Smooth muscle cell (in vitro differentiated cells): ENCODE results near the gene MOB3C. TPM values are rescaled to one million over a fixed set of nuclear protein-coding genes. Genes with fewer than 3 reads are reported as not detected.

Experiments
- DNase-seq: peaks from one replicate; lab custom pipeline; 2025; ENCODE audit not compliant: unreplicated experiment; lab: John Stamatoyannopoulos, UW
- H2AFZ ChIP-seq: fragments of 200-600 bp; sonication (generic); 2 replicates; pipeline ENCODE4 v1.6.0; 2016; ENCODE audit warnings: antibody characterized with exemption, low read depth, mild to moderate bottlenecking
- H3F3A ChIP-seq: fragments of 200-600 bp; sonication (generic); 2 replicates; pipeline ENCODE4 v1.6.0; 2017; ENCODE audit warnings: antibody characterized with exemption, low read depth
- H3K27ac ChIP-seq: fragments of 200-600 bp; sonication (generic); 2 replicates; pipeline ENCODE4 v1.5.1; 2016; ENCODE audit warnings: low read depth, mild to moderate bottlenecking
- H3K27me3 ChIP-seq: fragments of 200-600 bp; sonication (generic); 2 replicates; pipeline ENCODE4 v1.6.1; 2016; ENCODE audit warnings: low read depth, mild to moderate bottlenecking
- H3K36me3 ChIP-seq: fragments of 200-600 bp; sonication (generic); 2 replicates; pipeline ENCODE4 v1.5.1; 2016; ENCODE audit warnings: low read depth
- H3K4me1 ChIP-seq: fragments of 200-600 bp; sonication (generic); 2 replicates; pipeline ENCODE4 v1.5.1; 2016; ENCODE audit warnings: low read depth
- H3K4me2 ChIP-seq: fragments of 200-600 bp; sonication (generic); 2 replicates; pipeline ENCODE4 v1.6.0; 2016; ENCODE audit warnings: mild to moderate bottlenecking
- H3K4me3 ChIP-seq: fragments of 200-600 bp; sonication (generic); 2 replicates; pipeline ENCODE4 v1.5.1; 2016; ENCODE audit warnings: mild to moderate bottlenecking
- H3K79me2 ChIP-seq: fragments of 200-600 bp; sonication (generic); 2 replicates; pipeline ENCODE4 v1.6.0; 2016; ENCODE audit warnings: low read depth, mild to moderate bottlenecking
- H3K9ac ChIP-seq: fragments of 200-600 bp; sonication (generic); 2 replicates; pipeline ENCODE4 v1.6.0; 2016; ENCODE audit warnings: low read depth
- H3K9me3 ChIP-seq: fragments of 200-600 bp; sonication (generic); replicated peaks from 2 replicates; pipeline ENCODE4 v1.5.1; 2016; ENCODE audit warnings: low read depth
- H4K20me1 ChIP-seq: fragments of 200-600 bp; sonication (generic); 2 replicates; pipeline ENCODE4 v1.6.0; 2016; ENCODE audit warnings: low read depth
- WGBS: methylation state at CpG from one replicate; pipeline ENCODE4 v1.1.7; 2016; ENCODE audit warnings: low lambda C conversion rate; 5-methylcytosine and 5-hydroxymethylcytosine counted together
- polyA plus RNA-seq: library from polyadenylated mRNA; unstranded; fragments of >200 nt; fragmentation: Nextera tagmentation; extraction: Ambion mirVana; gene quantifications from 2 replicates; pipeline ENCODE4 v1.2.1, GENCODE V29; 2016
- total RNA-seq: library from RNA; depleted of rRNA; stranded (reverse); fragments of >200 nt; gene quantifications from 2 replicates; pipeline ENCODE4 v1.2.3, GENCODE V29; 2014
- TF ChIP-seq, protein P1 (sequence below): fragments of 200-600 bp; sonication (generic); IDR thresholded peaks from 2 replicates; pipeline ENCODE4 v1.5.1; 2017; ENCODE audit warnings: borderline replicate concordance, mild to moderate bottlenecking, antibody characterized with exemption; ENCODE audit not compliant: insufficient read depth, poor library complexity, severe bottlenecking

MOB3C gene
- total and polyA plus RNA-seq, 2 experiments from 2014 or later = 5.3 to 5.5 TPM

DNA sequence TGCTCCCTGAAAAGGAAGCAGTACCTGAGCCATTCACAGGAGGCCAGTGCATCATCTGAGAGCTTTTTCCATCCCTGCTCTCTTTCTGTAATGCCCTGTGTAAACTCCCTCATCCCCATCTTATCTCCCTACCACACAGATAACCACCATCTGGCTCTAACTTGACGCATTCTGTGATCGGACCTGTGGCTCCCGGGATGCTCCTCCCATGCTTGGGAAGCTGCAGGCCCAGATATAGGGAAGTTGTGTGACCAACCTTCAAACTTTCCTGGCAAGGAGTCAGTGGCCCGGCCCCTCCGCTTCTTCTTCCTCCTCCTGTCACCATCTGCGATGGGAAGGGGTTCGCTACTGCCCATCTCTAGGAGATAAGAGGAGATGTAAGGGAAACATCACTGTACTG is 33.6 kb downstream of the MOB3C start:
- Histone ChIP-seq H3K79me2 (no peaks in the 10 kb centered on the region), H2AFZ (no peak overlapping the region), H3K4me3 (no peak overlapping the region), H3K27ac (no peak overlapping the region), H4K20me1 (no peaks in the 10 kb centered on the region), H3K9me3 (no peaks in the 10 kb centered on the region), H3K36me3 (peaks cover 9% of the 10 kb centered on the region), H3K9ac (no peak overlapping the region), H3K27me3 (no peaks in the 10 kb centered on the region), H3K4me2 (no peak overlapping the region), H3K4me1 (no peaks in the 10 kb centered on the region), H3F3A (no peaks in the 10 kb centered on the region)
- no peak for DNase-seq
- TF ChIP-seq, protein P1, sequence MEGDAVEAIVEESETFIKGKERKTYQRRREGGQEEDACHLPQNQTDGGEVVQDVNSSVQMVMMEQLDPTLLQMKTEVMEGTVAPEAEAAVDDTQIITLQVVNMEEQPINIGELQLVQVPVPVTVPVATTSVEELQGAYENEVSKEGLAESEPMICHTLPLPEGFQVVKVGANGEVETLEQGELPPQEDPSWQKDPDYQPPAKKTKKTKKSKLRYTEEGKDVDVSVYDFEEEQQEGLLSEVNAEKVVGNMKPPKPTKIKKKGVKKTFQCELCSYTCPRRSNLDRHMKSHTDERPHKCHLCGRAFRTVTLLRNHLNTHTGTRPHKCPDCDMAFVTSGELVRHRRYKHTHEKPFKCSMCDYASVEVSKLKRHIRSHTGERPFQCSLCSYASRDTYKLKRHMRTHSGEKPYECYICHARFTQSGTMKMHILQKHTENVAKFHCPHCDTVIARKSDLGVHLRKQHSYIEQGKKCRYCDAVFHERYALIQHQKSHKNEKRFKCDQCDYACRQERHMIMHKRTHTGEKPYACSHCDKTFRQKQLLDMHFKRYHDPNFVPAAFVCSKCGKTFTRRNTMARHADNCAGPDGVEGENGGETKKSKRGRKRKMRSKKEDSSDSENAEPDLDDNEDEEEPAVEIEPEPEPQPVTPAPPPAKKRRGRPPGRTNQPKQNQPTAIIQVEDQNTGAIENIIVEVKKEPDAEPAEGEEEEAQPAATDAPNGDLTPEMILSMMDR = no peak
- 81% methylated on average over 7 of the region's 7 CpGs for WGBS

DNA sequence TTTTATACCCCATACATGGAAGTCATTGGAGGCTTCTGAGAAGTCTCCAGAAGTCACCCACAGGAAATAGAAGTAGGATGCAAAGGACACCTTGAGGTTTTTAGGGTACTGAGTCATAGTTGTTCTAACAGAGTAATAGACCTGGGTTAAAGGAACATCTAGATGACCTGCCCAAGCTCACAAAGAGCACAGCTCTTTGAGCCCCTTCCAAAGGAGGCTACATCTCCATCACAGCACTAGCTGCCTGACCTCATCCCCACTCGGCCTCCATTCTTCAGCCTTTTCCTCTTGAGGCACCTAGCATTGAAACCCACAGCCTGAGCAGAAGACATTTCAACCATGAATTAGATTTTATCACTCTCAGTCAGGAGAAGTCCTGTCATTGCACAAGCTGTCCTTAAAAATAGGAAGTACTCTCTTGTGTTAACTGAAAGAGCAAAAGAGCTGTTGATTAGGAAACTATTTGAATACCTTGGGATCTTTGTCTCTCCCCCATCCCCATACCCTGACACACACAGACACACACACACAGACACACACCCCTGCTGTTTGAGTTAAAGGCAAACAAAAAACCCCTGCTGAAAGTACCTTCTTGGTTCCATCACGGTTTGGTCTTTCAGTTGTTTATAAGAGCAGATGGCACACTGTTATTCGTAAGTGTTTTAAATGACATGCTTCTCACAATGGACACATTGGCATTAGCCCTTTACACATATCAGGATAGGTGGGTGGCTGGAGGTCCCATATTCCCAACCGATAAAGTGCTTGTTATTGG is 34.7 kb downstream of the MOB3C start:
- H3F3A ChIP-seq = no peaks in the 10 kb centered on the region
- H3K79me2 ChIP-seq = no peaks in the 10 kb centered on the region
- WGBS = 89% methylated on average over 4 of the region's 4 CpGs
- no peaks in the 10 kb centered on the region for H3K27me3 ChIP-seq
- no peak overlapping the region for H2AFZ ChIP-seq
- TF ChIP-seq, protein P1 = no peak
- no peaks in the 10 kb centered on the region for H3K9me3 ChIP-seq
- no peaks in the 10 kb centered on the region for H4K20me1 ChIP-seq
- H3K27ac ChIP-seq = no peak overlapping the region
- H3K4me1 ChIP-seq = no peaks in the 10 kb centered on the region
- no peak overlapping the region for H3K9ac ChIP-seq
- no peak for DNase-seq
- no peak overlapping the region for H3K4me3 ChIP-seq
- no peak overlapping the region for H3K4me2 ChIP-seq
- peaks cover 9% of the 10 kb centered on the region for H3K36me3 ChIP-seq

DNA sequence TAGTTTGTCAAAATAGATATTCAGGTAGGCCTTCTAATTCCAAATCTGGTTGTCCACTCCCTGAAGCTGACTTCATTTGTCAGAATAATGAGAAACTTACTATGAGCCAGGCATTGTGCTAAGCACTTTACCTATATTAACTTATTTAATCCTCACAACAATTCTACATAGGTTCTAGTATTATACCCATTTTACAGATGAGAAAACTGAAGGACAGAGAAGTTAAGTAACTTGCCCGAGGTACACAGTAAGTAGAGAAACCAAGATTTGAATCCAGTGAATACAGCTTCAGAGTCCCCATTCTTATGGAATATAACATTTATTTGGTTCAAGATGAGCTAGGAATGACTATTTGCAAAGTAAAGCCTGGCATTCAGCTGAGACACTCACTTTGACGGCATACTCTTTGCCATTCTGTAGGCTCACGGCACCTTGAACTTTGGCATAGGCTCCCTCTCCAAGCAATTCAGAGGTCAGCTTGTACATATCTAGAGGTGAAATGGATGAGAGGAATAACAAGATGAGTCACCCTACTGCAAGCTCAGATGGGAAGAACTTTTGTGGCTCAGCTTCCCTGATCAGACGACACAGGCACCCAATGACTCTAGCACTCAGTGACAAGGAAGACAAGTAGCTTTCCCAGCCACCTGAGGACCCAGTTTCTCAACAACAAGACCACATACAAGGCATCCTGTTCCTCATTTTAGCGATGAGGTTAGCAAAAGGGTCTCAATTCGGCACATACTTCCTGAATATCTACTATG is 36.3 kb downstream of the MOB3C start:
- no peaks in the 10 kb centered on the region for H3K79me2 ChIP-seq
- no peaks in the 10 kb centered on the region for H3F3A ChIP-seq
- WGBS = 96% methylated on average over 6 of the region's 6 CpGs
- no peak overlapping the region for H3K9ac ChIP-seq
- no peak overlapping the region for H3K27ac ChIP-seq
- H2AFZ ChIP-seq = no peak overlapping the region
- TF ChIP-seq, protein P1 = no peak
- no peak overlapping the region for H3K4me3 ChIP-seq
- H3K9me3 ChIP-seq = no peaks in the 10 kb centered on the region
- no peaks in the 10 kb centered on the region for H3K27me3 ChIP-seq
- peaks cover 9% of the 10 kb centered on the region for H3K36me3 ChIP-seq
- H3K4me2 ChIP-seq = no peak overlapping the region
- no peak for DNase-seq
- no peaks in the 10 kb centered on the region for H4K20me1 ChIP-seq
- H3K4me1 ChIP-seq = no peaks in the 10 kb centered on the region

DNA sequence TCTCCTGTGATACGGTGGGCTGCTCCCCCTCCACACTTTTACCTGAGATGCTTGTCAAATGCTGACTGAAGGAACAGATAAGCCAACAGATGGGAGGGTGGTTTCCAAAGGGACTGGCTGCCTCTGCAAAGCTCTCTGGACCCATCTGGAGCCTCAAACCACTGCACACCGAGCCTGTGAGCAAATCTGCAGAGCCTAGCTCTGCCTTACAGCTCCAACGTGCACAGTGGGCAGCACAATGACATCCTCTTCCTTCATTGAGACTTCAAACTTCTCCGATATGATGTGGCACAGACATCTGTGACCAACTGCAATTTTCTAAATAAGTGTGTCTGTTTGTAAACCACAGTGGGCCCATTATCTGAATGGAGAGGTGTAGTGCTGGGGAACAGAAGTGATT is 38.9 kb downstream of the MOB3C start:
- H3K9me3 ChIP-seq = no peaks in the 10 kb centered on the region
- no peaks in the 10 kb centered on the region for H3F3A ChIP-seq
- no peaks in the 10 kb centered on the region for H3K79me2 ChIP-seq
- H4K20me1 ChIP-seq = no peaks in the 10 kb centered on the region
- 93% methylated on average over 4 of the region's 4 CpGs for WGBS
- no peak overlapping the region for H3K4me2 ChIP-seq
- no peak for DNase-seq
- no peak overlapping the region for H3K27ac ChIP-seq
- no peak overlapping the region for H2AFZ ChIP-seq
- no peak overlapping the region for H3K4me3 ChIP-seq
- TF ChIP-seq, protein P1 = no peak
- peaks cover 9% of the 10 kb centered on the region for H3K36me3 ChIP-seq
- no peaks in the 10 kb centered on the region for H3K4me1 ChIP-seq
- H3K9ac ChIP-seq = no peak overlapping the region
- no peaks in the 10 kb centered on the region for H3K27me3 ChIP-seq
